Activated CD4-positive, alpha-beta T cell treated with anti-CD3 and anti-CD28 coated beads, Interleukin-2, amount 50 U/mL, for 4 hours (primary cell): ENCODE measurements around the gene PPY.
"Not testable (repeated sequence)": the region's sequence is repeated elsewhere in the genome, so short reads cannot be mapped to it uniquely, and the experiment has no call there.

ENCODE experiments used
- DNase-seq, 2 experiments: peaks; one replicate each; pipeline ENCODE4 v3.0.0-alpha.2; 2020

PPY gene

GRCh38 chr17:43962479-43962878 is 20.2 kb upstream of the PPY start:
- no peak for DNase-seq

GRCh38 chr17:43961954-43962353 is 19.7 kb upstream of the PPY start:
- DNase-seq: no peak

- not testable (repeated sequence) for DNase-seq
Observed at GRCh38 chr17:43961292-43961691, 19.0 kb upstream of the PPY start.

- no peak for DNase-seq
Observed at GRCh38 chr17:43958748-43959352, 16.6 kb upstream of the PPY start.

GRCh38 chr17:43956222-43956621 is 13.9 kb upstream of the PPY start:
- DNase-seq: no peak

GRCh38 chr17:43953746-43954145 is 11.5 kb upstream of the PPY start, which contains the start of gene PYY:
PYY (minus strand) TSS chr17:43953940; CDS start chr17:43953483, 457 bp downstream.
- no peak for DNase-seq

- DNase-seq: no peak
Observed at GRCh38 chr17:43952724-43953666, 10.7 kb upstream of the PPY start.

- no peak for DNase-seq
Observed at GRCh38 chr17:43952351-43952723, 10.1 kb upstream of the PPY start.

- no peak for DNase-seq
Observed at GRCh38 chr17:43951750-43952149, 9.5 kb upstream of the PPY start.

GRCh38 chr17:43950554-43950953 is 8.3 kb upstream of the PPY start:
- no peak for DNase-seq

GRCh38 chr17:43949781-43950180 is 7.5 kb upstream of the PPY start:
- DNase-seq: no peak

GRCh38 chr17:43946781-43947180 is 4.5 kb upstream of the PPY start:
- no peak for DNase-seq

- no peak for DNase-seq
Observed at GRCh38 chr17:43945074-43945829, 3.0 kb upstream of the PPY start.

GRCh38 chr17:43940630-43941029 is 1.6 kb downstream of the PPY start:
- DNase-seq: no peak

- no peak for DNase-seq
Observed at GRCh38 chr17:43939886-43940285, 2.4 kb downstream of the PPY start.

GRCh38 chr17:43939452-43939851 is 2.8 kb downstream of the PPY start:
- not testable (repeated sequence) for DNase-seq

- no peak for DNase-seq
Observed at GRCh38 chr17:43938838-43939182, 3.5 kb downstream of the PPY start.

- DNase-seq: no peak
Observed at GRCh38 chr17:43936434-43936833, 5.8 kb downstream of the PPY start.

GRCh38 chr17:43935926-43936261 is 6.4 kb downstream of the PPY start:
- no peak for DNase-seq

- no peak for DNase-seq
Observed at GRCh38 chr17:43935204-43935925, 6.9 kb downstream of the PPY start.

GRCh38 chr17:43932923-43933322 is 9.4 kb downstream of the PPY start:
- DNase-seq: no peak

- no peak for DNase-seq
Observed at GRCh38 chr17:43932357-43932756, 9.9 kb downstream of the PPY start.

GRCh38 chr17:43931062-43931571 is 11.2 kb downstream of the PPY start:
- DNase-seq: no peak
